GM12892 (cell line): Measurements from ENCODE around the gene HBB.

Experiments
- POLR2A ChIP-seq: IDR thresholded peaks from 2 replicates; pipeline ENCODE4 v1.6.1; 2011; ENCODE audit warnings: low read depth, low read length, control low read depth
- POLR2AphosphoS5 ChIP-seq: IDR thresholded peaks from 2 replicates; pipeline ENCODE4 v1.6.1; 2011; ENCODE audit warnings: low read depth, low read length, control low read depth

GRCh38 chr11:5250543-5251204 lies 23.8 kb upstream of the HBB start:
- TF ChIP-seq POLR2A, result no peak
- no peak for TF ChIP-seq POLR2AphosphoS5
